HK-2 (cell line): ENCODE results near the gene MCC.

ENCODE experiments used
- DNase-seq: peaks from one replicate; pipeline ENCODE4 v3.0.0-alpha.2; 2018; ENCODE audit not compliant: unreplicated experiment

Gene MCC

DNA sequence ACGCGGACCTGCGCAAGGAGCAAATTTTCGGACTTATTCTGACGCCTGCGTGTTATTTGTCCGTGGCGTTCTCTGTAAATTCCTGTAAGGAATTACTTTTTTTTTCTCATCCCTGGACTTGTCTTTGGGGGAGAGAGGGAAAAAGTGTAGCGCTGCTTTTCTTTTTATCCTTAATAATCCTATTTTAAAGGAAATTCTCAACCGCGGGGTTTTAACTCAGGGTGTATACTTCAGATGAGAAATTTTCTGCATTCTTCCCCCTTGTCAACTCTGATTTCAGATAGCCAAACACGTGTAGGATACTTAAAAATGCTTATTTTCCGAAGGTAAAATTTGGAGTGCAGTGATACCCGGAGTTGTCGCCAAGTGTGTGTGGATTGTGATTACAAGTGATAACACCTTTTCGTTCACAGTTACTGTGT, 510.8 kb downstream of the MCC start:
- no peak for DNase-seq

DNA sequence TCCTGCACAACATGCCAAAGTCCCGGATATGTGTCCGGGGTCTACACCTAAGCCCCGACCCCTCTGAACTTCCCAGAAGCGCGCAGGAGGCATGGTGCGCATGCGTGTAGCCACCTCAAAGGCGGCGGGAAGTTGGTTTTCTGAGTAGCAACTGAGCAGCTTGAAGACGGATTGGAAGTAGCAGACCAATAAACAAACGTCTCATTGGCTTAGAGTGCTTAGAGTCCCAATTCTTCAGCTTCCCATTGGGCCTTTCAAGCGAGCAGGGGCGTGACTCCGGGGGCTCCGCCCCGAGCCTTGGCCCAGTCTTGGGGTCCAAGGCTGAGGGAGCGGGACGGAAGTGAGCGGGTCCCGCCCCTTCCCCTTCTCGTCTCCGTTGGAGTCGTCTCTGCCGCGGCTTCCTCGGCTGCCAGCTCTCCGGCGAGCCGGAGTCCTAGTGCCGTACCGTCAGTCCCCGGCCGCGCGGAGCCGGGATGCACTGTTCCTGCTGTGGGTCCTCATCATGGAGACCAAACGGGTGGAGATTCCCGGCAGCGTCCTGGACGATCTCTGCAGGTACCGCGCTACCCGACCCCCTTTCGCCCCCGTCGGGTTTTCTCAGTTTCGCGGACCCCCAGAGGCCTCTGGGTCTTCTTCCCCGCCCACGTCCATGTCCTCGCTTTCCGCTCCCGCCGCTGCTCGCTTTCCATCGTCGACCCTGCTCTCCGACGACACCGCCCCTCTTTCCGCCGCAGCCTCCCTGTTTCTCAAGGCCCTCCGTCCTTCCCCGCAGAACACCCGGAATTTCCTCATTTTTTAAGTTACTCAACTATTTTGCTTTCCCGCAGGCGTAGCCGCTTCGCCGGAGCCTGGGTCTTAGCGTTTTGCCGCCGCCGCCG, 511.6 kb downstream of the MCC start, which contains the start of gene DCP2:
Gene DCP2, plus strand, starts transcription at position 367 of the 878 bp plus-strand sequence. Its CDS starts 136 bp downstream, at position 503.
- peak; percentile 86 for DNase-seq

DNA sequence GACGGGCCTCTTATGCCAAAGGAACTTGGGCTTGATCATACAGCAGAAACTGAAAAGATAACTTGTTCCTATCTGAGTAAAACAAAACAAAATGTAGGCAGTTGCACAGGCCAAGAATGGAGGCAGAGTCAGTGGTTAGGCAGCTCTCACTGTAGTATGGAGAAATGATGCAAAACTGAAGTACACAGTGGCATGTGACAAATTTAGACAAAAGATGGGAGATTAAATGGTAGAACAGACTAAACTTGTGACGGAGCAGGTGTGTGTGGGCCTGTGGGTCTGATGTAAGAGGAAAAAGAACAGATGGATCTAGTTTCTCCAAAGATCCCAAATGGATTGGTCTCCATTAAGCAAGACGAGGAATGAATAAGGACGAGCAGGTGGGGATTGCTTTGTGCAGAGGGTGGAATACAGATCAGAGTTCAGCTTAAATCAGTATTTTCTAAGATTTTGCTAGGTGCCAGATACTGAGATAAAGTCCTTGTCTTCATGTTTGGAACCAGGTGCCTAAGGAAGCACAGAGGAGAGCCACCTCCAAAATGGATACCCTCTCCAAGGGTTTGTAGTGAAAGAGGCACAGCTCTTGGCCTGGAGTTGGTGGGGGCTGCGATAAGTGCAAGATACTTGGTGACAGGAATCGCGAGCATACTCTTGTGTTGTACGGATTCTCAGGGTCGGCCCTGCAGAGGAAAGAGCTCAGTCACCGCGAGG, 512.4 kb downstream of the MCC start:
- DNase-seq: no peak

DNA sequence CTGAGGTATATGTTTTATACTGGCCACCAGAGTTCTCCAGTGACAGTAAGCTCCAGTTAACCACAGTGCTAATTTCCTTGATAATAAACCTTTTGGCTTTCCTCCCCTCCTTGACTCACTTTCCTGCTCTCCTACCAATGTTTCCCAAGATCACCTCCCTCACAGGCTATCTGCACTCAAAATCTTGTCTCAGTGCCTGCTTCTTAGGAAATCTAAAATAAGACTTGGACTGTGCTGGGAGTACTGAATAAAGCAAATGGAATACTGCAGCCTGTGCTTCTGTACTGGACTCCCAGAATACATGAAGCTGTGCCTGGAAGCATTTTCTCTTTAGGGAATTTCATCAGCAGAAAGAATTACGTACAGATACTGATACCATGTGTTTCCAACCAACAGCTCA, 513.4 kb downstream of the MCC start:
- no peak for DNase-seq

DNA sequence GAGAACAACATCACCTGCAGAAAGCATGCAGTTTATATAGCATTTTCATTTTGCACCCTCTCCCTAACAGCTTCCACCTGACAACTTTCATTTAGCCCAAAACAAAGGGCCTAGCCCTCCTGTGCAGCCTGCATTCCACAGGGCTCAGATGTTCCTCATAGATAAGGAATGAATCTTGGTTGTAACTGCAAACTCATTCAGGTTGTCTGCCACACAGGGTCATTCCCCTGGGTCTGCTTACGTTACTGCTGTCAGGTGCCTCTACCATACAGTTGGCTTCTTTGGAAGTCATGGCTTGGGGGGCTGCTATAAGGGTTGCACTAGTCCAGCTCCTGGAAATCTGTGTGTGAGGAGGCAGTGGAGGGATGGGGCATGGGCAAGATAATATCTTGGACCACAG, 514.3 kb downstream of the MCC start:
- DNase-seq: no peak

DNA sequence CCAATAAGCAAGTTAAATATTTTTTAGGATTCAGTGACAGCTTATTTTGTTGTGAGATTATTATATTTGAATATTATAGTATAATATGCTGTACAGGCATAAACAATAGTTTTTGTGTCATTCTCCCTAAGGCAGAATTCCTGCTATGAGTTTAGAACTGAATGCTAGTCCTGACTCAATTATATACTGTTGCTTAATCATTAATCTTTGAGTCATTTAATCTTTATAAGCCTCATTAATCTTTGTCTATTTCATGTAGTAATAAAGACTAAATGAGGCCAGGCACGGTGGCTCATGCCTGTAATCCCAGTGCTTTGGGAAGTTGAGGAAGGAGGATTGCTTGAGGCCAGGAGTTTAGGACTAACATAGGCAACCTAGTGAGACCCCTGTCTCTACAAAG, 515.2 kb downstream of the MCC start:
- DNase-seq: no peak
